K562 (cell line): ENCODE data around the gene ITPR2. TPM values are rescaled to one million over a fixed set of nuclear protein-coding genes. Genes with fewer than 3 reads are reported as not detected.
A peak's percentile ranks its signal among the peaks of the same experiment; 100 is the strongest.

Experiments
- ARID1B ChIP-seq: fragments of 450-650 bp; IDR thresholded peaks from 2 replicates; pipeline ENCODE4 v1.6.1; 2016; ENCODE audit warnings: antibody characterized with exemption, mild to moderate bottlenecking, inconsistent platforms
- CEBPB ChIP-seq: fragments of 450-650 bp; IDR thresholded peaks from 2 replicates; pipeline ENCODE4 v1.6.1; 2016; ENCODE audit warnings: missing genetic modification characterization, missing compliant biosample characterization
- CHAMP1 ChIP-seq: fragments of 450-650 bp; IDR thresholded peaks from 2 replicates; pipeline ENCODE4 v1.6.1; 2016; ENCODE audit warnings: mild to moderate bottlenecking
- DACH1 ChIP-seq: fragments of 450-650 bp; IDR thresholded peaks from 2 replicates; pipeline ENCODE4 v1.6.1; 2018; ENCODE audit not compliant: partially characterized antibody
- EHMT2 ChIP-seq: fragments of 450-650 bp; IDR thresholded peaks from 2 replicates; pipeline ENCODE4 v1.6.1; 2018; ENCODE audit warnings: antibody characterized with exemption
- EP300 ChIP-seq: IDR thresholded peaks from 2 replicates; pipeline ENCODE4 v1.6.1; 2012; ENCODE audit warnings: low read length, improper control_type of control experiment
- MLLT1 ChIP-seq, 2 experiments: fragments of 450-650 bp; IDR thresholded peaks; 2 replicates each; pipeline ENCODE4 v1.6.1; 2016
- MNT ChIP-seq, 2 experiments: fragments of 450-650 bp; conservative IDR thresholded peaks; 2 replicates each; pipeline ENCODE4 v1.6.1; 2017; ENCODE audit warnings: mild to moderate bottlenecking in 2 of 2, moderate library complexity in 2 of 2
- NFRKB ChIP-seq: fragments of 450-650 bp; IDR thresholded peaks from 2 replicates; pipeline ENCODE4 v1.6.1; 2016; ENCODE audit warnings: low read depth
- NR2C1 ChIP-seq, 2 experiments: fragments of 450-650 bp; IDR thresholded peaks; 2 replicates each; pipeline ENCODE4 v1.6.1; 2017; ENCODE audit warnings: mild to moderate bottlenecking in 2 of 2, antibody characterized with exemption in 1 of 2, inconsistent platforms in 1 of 2, missing compliant biosample characterization in 1 of 2, missing genetic modification characterization in 1 of 2
- NR4A1 ChIP-seq, 2 experiments: fragments of 250-450 bp in 1 of 2; fragments of 450-650 bp in 1 of 2; sonication (Bioruptor Pico) in 1 of 2; IDR thresholded peaks; 2 replicates each; pipeline versions ENCODE4 v1.4.0 to v1.6.1; 2016 to 2020; ENCODE audit warnings: mild to moderate bottlenecking in 2 of 2, missing compliant biosample characterization in 1 of 2, missing genetic modification characterization in 1 of 2, moderate library complexity in 1 of 2
- OTX1 ChIP-seq: fragments of 450-650 bp; formaldehyde crosslinking; IDR thresholded peaks from 2 replicates; pipeline ENCODE4 v1.4.0; 2022; ENCODE audit warnings: mild to moderate bottlenecking
- RFX5 ChIP-seq: IDR thresholded peaks from 2 replicates; pipeline ENCODE4 v1.6.1; 2011; ENCODE audit warnings: low read depth, mild to moderate bottlenecking, improper control_type of control experiment, low read length
- SMAD3 ChIP-seq: fragments of 450-650 bp; formaldehyde crosslinking; conservative IDR thresholded peaks from 2 replicates; pipeline ENCODE4 v1.4.0; 2020; ENCODE audit warnings: mild to moderate bottlenecking
- SMAD4 ChIP-seq: fragments of 250-450 bp; sonication (Bioruptor Pico); conservative IDR thresholded peaks from 2 replicates; pipeline ENCODE4 v1.8.0; 2021; ENCODE audit warnings: inconsistent platforms, mild to moderate bottlenecking, moderate library complexity
- SMARCE1 ChIP-seq: fragments of 450-650 bp; IDR thresholded peaks from 2 replicates; pipeline ENCODE4 v1.7.1; 2016; ENCODE audit warnings: mild to moderate bottlenecking
- SOX6 ChIP-seq: fragments of 450-650 bp; IDR thresholded peaks from 2 replicates; pipeline ENCODE4 v1.6.1; 2014; ENCODE audit warnings: mild to moderate bottlenecking
- TCF7L2 ChIP-seq: fragments of 150-350 bp; IDR thresholded peaks from 2 replicates; pipeline ENCODE4 v1.6.1; 2016; ENCODE audit warnings: low read depth, mild to moderate bottlenecking, low read length, moderate library complexity
- ZFPM2 ChIP-seq: fragments of 250-450 bp; sonication (Bioruptor Pico); IDR thresholded peaks from 2 replicates; pipeline ENCODE4 v1.5.1; 2022; ENCODE audit warnings: mild to moderate bottlenecking
- ZNF143 ChIP-seq: sonication (generic); formaldehyde crosslinking; IDR thresholded peaks from 2 replicates; pipeline ENCODE4 v1.9.0; 2022; ENCODE audit warnings: mild to moderate bottlenecking, missing genetic modification reagents
- ZNF263 ChIP-seq: sonication (generic); formaldehyde crosslinking; IDR thresholded peaks from 2 replicates; pipeline ENCODE4 v1.8.0; 2022; ENCODE audit warnings: mild to moderate bottlenecking, missing genetic modification reagents, borderline replicate concordance
- ZNF316 ChIP-seq: fragments of 450-650 bp; IDR thresholded peaks from 2 replicates; pipeline ENCODE4 v1.6.1; 2016
- polyA plus RNA-seq, 8 experiments: library from polyadenylated mRNA; depleted of rRNA in 4 of 8; stranded (reverse) in 5 of 8; unstranded in 3 of 8; fragments of >200 nt; fragmentation: Nextera tagmentation in 2 of 8; fragmentation: Illumina TruSeq in 1 of 8; extraction: Ambion mirVana in 2 of 8; extraction: Trizol in 1 of 8; gene quantifications; 2 replicates each; pipeline versions ENCODE4 v1.2.1 to v1.2.3, GENCODE V29; 2011 to 2014; ENCODE audit warnings: inconsistent platforms in 1 of 8, missing spikeins in 1 of 8
- total RNA-seq, 7 experiments: library from RNA; depleted of rRNA in 6 of 7; stranded (reverse); fragments of >200 nt in 6 of 7; fragmentation: Illumina TruSeq in 2 of 7; extraction: Trizol in 2 of 7; gene quantifications; 2 replicates each; pipeline versions ENCODE4 v1.2.1 to v1.2.3, GENCODE V29; 2011 to 2021; ENCODE audit warnings: low replicate concordance in 1 of 7
- TF ChIP-seq, protein P1 (sequence below): fragments of 450-650 bp; formaldehyde crosslinking; IDR thresholded peaks from 2 replicates; pipeline ENCODE4 v1.4.0; 2022; ENCODE audit warnings: mild to moderate bottlenecking, moderate library complexity

The ITPR2 gene
- total and polyA plus RNA-seq, 9 of the 15 experiments (the other 6 are each of a cell fraction or from before 2014, with no cell fraction given), result 0.21 to 3.3 (median 0.95) TPM

DNA sequence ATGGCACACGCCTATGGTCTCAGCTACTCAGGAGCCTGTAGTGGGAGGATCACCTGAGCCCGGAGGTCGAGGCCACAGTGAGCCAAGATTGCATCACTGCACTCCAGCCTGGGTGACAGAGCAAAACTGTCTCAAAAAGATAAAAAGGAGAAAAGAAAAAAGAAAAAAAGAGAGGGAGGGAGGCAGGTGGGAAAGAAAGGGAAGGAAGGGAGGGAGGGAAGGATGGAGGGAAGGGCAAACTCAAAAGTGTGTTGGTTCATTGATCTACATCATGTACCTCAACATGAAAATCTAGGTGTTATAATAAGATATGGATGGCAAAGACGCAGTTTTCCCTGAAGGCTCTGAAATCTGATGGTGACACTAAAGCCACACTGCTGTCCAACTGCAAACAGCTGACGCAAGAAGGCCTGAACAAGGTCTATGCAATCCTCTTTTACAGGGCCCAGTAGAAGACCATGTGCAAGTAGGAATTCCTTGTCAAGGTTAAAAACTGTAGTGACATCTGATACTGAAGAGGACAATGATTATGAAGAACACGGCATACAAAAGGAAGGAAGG lies 143.6 kb downstream of the ITPR2 start (continued):
- TF ChIP-seq TCF7L2, result no peak
- TF ChIP-seq CHAMP1, result 0 out of 2 replicates have a peak, but pooled peaks have one; percentile 57
- peak; percentile 79; the same call in 1 of the 2 replicates for TF ChIP-seq NFRKB
- TF ChIP-seq ARID1B, result peak; percentile 89
- TF ChIP-seq NR4A1 (CRISPR knock-in tag; IDR thresholded peaks at IDR 0.05), result no peak
- peak; percentile 67; the same call in 1 of the 2 replicates for TF ChIP-seq NR4A1 (tag; IDR thresholded peaks at IDR 0.05)
- 0 out of 4 replicates have a peak, but pooled peaks of 1 of the 2 experiments have one; percentile 32 for TF ChIP-seq MNT (conservative IDR thresholded peaks at IDR 0.05)
- peak; percentile 89; the same call in 1 of the 2 replicates for TF ChIP-seq SMAD4 (CRISPR knock-in tag)
- TF ChIP-seq ZNF143 (CRISPR knock-in tag), result no peak
- peak; percentile 50 for TF ChIP-seq EHMT2
- TF ChIP-seq, protein P1, sequence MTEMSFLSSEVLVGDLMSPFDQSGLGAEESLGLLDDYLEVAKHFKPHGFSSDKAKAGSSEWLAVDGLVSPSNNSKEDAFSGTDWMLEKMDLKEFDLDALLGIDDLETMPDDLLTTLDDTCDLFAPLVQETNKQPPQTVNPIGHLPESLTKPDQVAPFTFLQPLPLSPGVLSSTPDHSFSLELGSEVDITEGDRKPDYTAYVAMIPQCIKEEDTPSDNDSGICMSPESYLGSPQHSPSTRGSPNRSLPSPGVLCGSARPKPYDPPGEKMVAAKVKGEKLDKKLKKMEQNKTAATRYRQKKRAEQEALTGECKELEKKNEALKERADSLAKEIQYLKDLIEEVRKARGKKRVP (CRISPR knock-in tag), result peak; percentile 83
- peak in 1 of 2 experiments; percentile 46; a peak in 1 of 4 replicates for TF ChIP-seq MLLT1 (IDR thresholded peaks at IDR 0.05)
- peak; percentile 67; the same call in 1 of the 2 replicates for TF ChIP-seq SMAD3 (CRISPR knock-in tag)
- TF ChIP-seq RFX5, result no peak
- TF ChIP-seq ZNF316, result peak; percentile 79; the same call in 1 of the 2 replicates
- peak; percentile 27; the same call in 1 of the 2 replicates for TF ChIP-seq NR2C1 (IDR thresholded peaks at IDR 0.05)
- TF ChIP-seq NR2C1 (tag; IDR thresholded peaks at IDR 0.05), result peak; percentile 65
- TF ChIP-seq OTX1 (CRISPR knock-in tag), result peak; percentile 72; the same call in 1 of the 2 replicates
- peak; percentile 84; the same call in 1 of the 2 replicates for TF ChIP-seq SMARCE1
- TF ChIP-seq CEBPB (tag), result peak; percentile 97
- TF ChIP-seq ZFPM2 (CRISPR knock-in tag), result no peak
- TF ChIP-seq ZNF263 (CRISPR knock-in tag), result no peak
- peak; percentile 19 for TF ChIP-seq DACH1
- peak; percentile 69 for TF ChIP-seq SOX6
- TF ChIP-seq EP300, result peak; percentile 73
